ENCODE data around the gene ECI1. TPM values are rescaled to one million over a fixed set of nuclear protein-coding genes. Genes with fewer than 3 reads are reported as not detected.
"Not testable (repeated sequence)": the region's sequence is repeated elsewhere in the genome, so short reads cannot be mapped to it uniquely, and the experiment has no call there.

ECI1 gene
- total RNA-seq, 1 experiment from 2014 or later, result 157 TPM

DNA sequence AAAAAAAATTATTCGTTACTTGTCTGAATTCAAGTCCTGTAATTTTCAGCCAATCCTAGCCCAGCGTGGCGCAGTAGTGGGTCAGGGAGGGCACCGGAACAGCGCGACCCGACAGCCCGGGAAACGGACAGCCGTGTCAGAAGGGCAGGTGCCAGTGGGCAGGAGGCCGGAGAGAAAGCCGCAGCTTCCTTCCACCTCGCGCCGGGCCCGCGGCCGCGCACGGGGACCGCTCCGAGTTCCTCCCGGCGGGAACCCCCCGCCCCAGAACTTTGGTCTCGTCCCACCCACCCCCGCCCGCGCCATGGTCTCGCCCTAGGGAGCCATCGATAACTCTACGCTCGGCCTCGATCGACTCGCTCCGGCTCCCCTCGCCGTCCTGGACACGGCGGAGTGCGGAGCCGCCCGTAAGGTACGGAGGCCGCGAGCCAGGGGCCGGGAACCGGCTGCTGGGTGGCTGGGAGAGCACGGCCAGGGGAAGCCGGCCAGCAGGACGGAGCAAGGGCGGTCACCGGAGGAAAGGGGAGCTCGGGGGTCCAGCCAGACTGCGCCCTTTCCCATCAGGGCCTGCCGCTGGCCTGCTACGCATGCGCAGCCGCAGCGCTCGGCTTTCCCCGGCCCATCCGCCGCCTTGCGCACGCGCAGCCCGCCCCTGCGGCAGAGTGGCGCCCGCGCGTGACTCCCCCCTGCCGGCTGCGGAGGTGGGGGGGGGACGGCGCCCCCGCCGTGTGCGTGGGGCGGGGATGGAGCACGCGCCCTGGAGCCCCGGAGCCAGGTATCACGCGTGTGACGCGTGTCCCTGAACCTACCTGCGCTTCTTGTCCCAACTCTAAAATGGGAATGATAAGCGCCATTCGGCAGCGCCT, 46.1 kb downstream of the ECI1 start, which contains the start of gene MLST8:
MLST8 (plus strand) TSS at position 351 of the 863 bp plus-strand sequence. CDS start 632 bp downstream, outside the sequence.
- peak within 1 kb of the TSS; percentile 1 for H3K27ac Mint-ChIP-seq (ENCODE audit: unreplicated experiment)
- intact Hi-C loops (cut with micrococcal nuclease; ENCODE audit: unreplicated experiment), result no loop called here
- no peaks in the 10 kb centered on the region for H3K9me3 ChIP-seq
- H3K9me3 Mint-ChIP-seq (ENCODE audit: unreplicated experiment), result no peaks in the 10 kb centered on the region
- peak; percentile 71 to 87 for DNase-seq
- H3K4me3 Mint-ChIP-seq (ENCODE audit: unreplicated experiment), result peak within 1 kb of the TSS; percentile 72
- CTCF ChIA-PET, result no interaction called here
- peak within 1 kb of the TSS; percentile 90 for H3K4me3 ChIP-seq (ENCODE audit: low read depth, low read length)
- peaks cover 3% of the 10 kb centered on the region for H3K36me3 ChIP-seq (ENCODE audit: control insufficient read depth, insufficient read depth, low read length)
- no peaks in the 10 kb centered on the region for H3K27me3 Mint-ChIP-seq (ENCODE audit: insufficient read depth, unreplicated experiment)
- TF ChIP-seq, protein P1, sequence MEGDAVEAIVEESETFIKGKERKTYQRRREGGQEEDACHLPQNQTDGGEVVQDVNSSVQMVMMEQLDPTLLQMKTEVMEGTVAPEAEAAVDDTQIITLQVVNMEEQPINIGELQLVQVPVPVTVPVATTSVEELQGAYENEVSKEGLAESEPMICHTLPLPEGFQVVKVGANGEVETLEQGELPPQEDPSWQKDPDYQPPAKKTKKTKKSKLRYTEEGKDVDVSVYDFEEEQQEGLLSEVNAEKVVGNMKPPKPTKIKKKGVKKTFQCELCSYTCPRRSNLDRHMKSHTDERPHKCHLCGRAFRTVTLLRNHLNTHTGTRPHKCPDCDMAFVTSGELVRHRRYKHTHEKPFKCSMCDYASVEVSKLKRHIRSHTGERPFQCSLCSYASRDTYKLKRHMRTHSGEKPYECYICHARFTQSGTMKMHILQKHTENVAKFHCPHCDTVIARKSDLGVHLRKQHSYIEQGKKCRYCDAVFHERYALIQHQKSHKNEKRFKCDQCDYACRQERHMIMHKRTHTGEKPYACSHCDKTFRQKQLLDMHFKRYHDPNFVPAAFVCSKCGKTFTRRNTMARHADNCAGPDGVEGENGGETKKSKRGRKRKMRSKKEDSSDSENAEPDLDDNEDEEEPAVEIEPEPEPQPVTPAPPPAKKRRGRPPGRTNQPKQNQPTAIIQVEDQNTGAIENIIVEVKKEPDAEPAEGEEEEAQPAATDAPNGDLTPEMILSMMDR (IDR thresholded peaks at IDR 0.05; ENCODE audit: insufficient read depth in 1 of 2, low read depth in 1 of 2, low read length in 1 of 2, severe bottlenecking in 1 of 2, unreplicated experiment in 1 of 2), result no peak
- H3K4me1 Mint-ChIP-seq (ENCODE audit: low read depth, unreplicated experiment), result peaks cover 14% of the 10 kb centered on the region
- no peaks in the 10 kb centered on the region; the same call in 1 of the 2 replicates for H3K4me1 ChIP-seq
- POLR2A ChIA-PET, result interaction anchor here (0.5 to 0.6 kb wide), 3 partner anchors 9 to 67 kb away, joined by 4 to 5 read pairs (median 4); partner anchors contain the start of gene PGP
- H3K36me3 Mint-ChIP-seq (ENCODE audit: insufficient read depth, unreplicated experiment), result peaks cover 52% of the 10 kb centered on the region
- no TSS peak for BruUV-seq (replicated peaks)
- no peaks in the 10 kb centered on the region for H3K27me3 ChIP-seq (replicated peaks; ENCODE audit: control insufficient read depth, insufficient read depth, low read length)

DNA sequence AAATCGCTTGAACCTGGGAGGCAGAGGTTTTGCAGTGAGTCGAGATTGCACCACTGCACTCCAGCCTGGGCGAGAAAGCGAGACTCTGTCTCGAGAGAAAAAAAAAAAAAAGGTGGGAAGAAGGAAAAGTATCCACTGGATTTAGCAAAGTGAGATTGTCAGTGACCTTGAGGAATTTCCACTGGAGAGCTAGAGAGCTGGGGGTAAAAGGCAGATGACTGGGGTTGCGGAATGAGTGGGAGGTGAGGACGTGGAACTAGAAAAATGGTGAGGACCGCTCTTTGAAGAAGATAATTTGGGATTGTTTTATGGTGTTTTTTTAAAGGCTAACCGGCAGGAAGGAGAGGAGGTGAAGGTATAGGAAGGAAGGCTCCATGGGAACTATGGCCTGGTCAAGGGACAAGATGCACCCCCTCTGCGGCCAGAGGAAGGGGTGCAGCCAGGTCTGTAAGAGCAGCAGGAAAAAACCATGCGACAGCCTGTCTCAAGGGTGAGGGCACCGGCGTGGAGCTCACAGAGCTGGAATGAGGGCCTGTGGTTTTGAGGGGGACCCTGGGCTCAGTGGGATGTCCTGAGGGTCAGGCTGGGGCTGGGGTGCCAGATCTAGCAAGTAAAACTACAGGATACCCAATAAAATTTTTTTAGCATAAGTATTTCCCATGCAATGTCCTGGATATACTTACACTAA, 46.8 kb downstream of the ECI1 start:
- ChIA-PET POLR2A (interaction anchor here (0.6 kb wide), 1 partner anchor 10 kb away, joined by 4 read pairs; the partner anchor contains the start of gene PGP), CTCF (no interaction called here)
- Histone ChIP-seq H3K9me3 (no peaks in the 10 kb centered on the region), H3K27me3 (replicated peaks; ENCODE audit: control insufficient read depth, insufficient read depth, low read length) (no peaks in the 10 kb centered on the region), H3K4me1 (no peaks in the 10 kb centered on the region; the same call in 1 of the 2 replicates), H3K4me3 (ENCODE audit: low read depth, low read length) (peak overlapping the region; percentile 90), H3K36me3 (ENCODE audit: control insufficient read depth, insufficient read depth, low read length) (peaks cover 3% of the 10 kb centered on the region)
- Mint-ChIP-seq H3K27me3 (ENCODE audit: insufficient read depth, unreplicated experiment) (no peaks in the 10 kb centered on the region), H3K9me3 (ENCODE audit: unreplicated experiment) (no peaks in the 10 kb centered on the region), H3K27ac (ENCODE audit: unreplicated experiment) (peak overlapping the region; percentile 1), H3K36me3 (ENCODE audit: insufficient read depth, unreplicated experiment) (peaks cover 44% of the 10 kb centered on the region), H3K4me1 (ENCODE audit: low read depth, unreplicated experiment) (peaks cover 14% of the 10 kb centered on the region), H3K4me3 (ENCODE audit: unreplicated experiment) (peak overlapping the region; percentile 72)
- intact Hi-C loops (cut with micrococcal nuclease; ENCODE audit: unreplicated experiment), result no loop called here
- TSS peak; percentile 57 for BruUV-seq (replicated peaks)
- no peak for DNase-seq
- TF ChIP-seq, protein P1 (IDR thresholded peaks at IDR 0.05; ENCODE audit: insufficient read depth in 1 of 2, low read depth in 1 of 2, low read length in 1 of 2, severe bottlenecking in 1 of 2, unreplicated experiment in 1 of 2), result no peak

DNA sequence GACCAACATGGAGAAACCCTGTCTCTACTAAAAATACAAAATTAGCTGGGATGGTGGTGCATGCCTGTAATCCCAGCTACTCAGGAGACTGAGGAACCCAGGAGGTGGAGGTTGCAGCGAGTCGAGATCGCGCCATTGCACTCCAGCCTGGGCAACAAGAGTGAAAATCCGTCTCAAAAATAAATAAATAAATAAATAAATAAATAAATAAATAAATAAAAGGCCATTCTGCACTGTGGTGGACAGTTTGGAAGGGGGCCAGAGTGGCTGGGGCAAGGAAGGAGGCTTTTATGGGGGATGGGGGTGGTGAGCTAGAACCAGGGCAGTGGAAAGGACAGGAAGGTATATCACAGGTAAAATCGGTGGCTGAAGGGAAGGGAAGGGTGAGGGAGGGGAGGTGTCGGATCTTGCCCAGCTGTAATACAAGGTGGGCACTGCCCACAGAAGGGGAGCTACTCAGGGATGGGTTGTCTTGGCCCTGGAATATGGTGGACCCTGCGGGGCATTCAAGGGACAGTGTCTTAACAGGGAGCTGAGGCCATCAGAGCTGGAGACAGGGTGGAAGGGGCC, 48.2 kb downstream of the ECI1 start:
- not testable (repeated sequence) for H3K27me3 Mint-ChIP-seq (ENCODE audit: insufficient read depth, unreplicated experiment); BruUV-seq (replicated peaks)

More for the DNA sequence above, 48.2 kb downstream of the ECI1 start:
- H3K4me1 ChIP-seq; H3K36me3 ChIP-seq (ENCODE audit: control insufficient read depth, insufficient read depth, low read length); CTCF ChIA-PET; H3K9me3 Mint-ChIP-seq (ENCODE audit: unreplicated experiment); DNase-seq; intact Hi-C loops (cut with micrococcal nuclease; ENCODE audit: unreplicated experiment); H3K4me3 ChIP-seq (ENCODE audit: low read depth, low read length); H3K9me3 ChIP-seq; H3K27ac Mint-ChIP-seq (ENCODE audit: unreplicated experiment); H3K27me3 ChIP-seq (replicated peaks; ENCODE audit: control insufficient read depth, insufficient read depth, low read length): not testable (repeated sequence)
- peaks cover 31% of the 10 kb centered on the region for H3K36me3 Mint-ChIP-seq (ENCODE audit: insufficient read depth, unreplicated experiment)
- POLR2A ChIA-PET, result interaction anchor here (0.7 kb wide), 1 partner anchor 238 kb away, joined by 3 read pairs; the partner anchor contains the start of gene RPS2
- H3K4me1 Mint-ChIP-seq (ENCODE audit: low read depth, unreplicated experiment), result peaks cover 14% of the 10 kb centered on the region
- H3K4me3 Mint-ChIP-seq (ENCODE audit: unreplicated experiment), result peak overlapping the region; percentile 61
